ENCODE data around the gene THBS1. TPM values are rescaled to one million over a fixed set of nuclear protein-coding genes. Genes with fewer than 3 reads are reported as not detected.

The THBS1 gene
- polyA plus RNA-seq, 6 donors from 2014 or later, result 0.31 to 2.3 (median 0.88) TPM; not detected in 1

DNA sequence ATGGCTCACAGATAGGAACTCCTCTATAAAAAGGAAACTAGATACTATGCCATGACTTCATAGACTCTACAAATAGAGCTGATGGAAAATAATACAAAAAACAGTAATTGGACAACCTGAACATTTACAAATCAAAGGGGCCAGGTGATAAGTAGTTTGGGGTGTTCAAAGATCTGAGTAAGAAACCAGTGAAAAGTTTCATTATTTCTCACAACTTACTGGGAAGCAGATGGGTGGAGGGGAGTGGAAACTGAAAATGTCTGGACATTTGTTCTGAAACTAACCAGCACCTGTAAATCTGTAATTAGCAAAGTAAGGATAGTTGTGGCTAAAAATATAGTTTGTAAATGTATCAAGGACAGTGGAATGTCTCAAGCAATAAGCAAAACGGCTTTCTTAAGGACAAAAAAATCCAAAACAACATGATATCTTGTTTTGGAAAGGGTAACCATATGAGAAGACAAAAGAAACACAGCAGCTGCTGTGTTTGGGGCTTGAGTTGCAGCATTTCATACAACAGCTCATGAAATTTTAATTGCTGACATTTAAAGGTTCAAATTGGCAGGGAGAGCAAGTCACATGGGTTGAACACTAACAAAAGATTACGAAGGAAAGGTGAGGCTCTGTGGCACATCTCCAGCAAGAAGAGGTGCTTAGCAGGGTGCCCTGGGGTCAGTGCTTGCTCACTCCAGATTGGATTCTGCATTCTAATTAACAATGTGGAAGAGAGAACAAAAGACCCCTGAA, 26.8 kb upstream of the THBS1 start:
- no peaks in the 10 kb centered on the region for H3K9me3 Mint-ChIP-seq
- DNase-seq (no peak), ATAC-seq (ENCODE audit: low read depth in 2 of 2) (no peak)
- no peaks in the 10 kb centered on the region for H3K36me3 Mint-ChIP-seq
- no peak overlapping the region for H3K4me3 Mint-ChIP-seq
- H3K27me3 Mint-ChIP-seq, result peaks cover 0 to 10% (median 5%) of the 10 kb centered on the region in 3 donors
- H3K27ac Mint-ChIP-seq, result no peak overlapping the region
- no peaks in the 10 kb centered on the region for H3K4me1 Mint-ChIP-seq

DNA sequence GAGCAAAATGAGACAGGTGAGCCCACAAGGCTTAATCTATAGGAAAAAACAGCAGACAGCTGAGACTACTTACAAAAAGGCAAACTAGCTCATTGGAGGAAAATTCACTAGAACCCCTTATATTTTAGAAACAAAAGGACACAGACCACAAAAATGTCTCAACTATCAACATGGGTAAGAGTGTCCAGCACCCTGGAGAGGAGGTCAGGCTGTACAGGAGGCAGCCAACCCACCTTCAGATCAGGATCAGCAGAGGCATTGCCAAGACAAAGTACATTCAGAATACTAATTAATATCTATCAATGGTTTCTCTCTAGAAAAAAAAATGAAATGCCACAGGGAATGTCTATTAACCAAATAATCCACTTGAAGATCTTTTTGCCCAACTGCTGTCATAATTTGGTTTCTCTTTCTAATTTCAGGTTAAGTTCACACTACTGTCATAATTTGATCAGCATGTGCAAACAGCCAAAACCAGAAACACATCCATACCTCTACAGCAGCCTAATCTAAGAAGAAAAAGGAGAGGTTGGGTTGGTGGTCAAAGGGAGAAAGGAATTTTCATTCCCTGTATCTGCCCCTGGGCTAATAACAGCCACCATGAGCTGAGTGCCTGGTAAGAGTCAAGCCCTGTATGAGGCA, 26.0 kb upstream of the THBS1 start:
- Mint-ChIP-seq H3K27ac (no peak overlapping the region), H3K4me3 (no peak overlapping the region)

DNA sequence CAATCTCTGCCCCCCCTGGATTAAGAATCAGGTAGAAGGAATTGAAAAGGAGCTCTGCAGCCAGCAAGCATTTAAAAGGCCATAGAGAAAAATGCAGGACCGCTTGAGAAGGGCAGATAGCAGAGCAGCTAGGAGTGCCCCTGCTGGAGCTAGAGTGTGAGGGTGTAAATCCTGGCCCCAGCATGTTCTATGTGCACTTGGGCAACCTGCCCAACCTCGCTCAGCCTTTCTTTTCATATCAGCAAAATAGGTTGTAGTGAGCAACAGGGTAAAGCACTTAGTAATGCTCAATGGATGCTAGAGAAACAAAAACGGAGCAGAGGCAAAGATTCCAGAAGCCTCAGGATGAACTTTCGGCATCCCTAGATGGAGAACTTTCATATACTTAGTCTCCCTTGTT, 25.0 kb upstream of the THBS1 start:
- no peak for DNase-seq
- Mint-ChIP-seq H3K27me3 (peaks cover 0 to 10% (median 3%) of the 10 kb centered on the region in 3 donors), H3K36me3 (no peaks in the 10 kb centered on the region), H3K4me3 (no peak overlapping the region), H3K4me1 (no peaks in the 10 kb centered on the region), H3K27ac (no peak overlapping the region), H3K9me3 (no peaks in the 10 kb centered on the region)
- no peak for ATAC-seq (ENCODE audit: low read depth in 2 of 2)

More for the DNA sequence above, 26.0 kb upstream of the THBS1 start:
- ATAC-seq (ENCODE audit: low read depth in 2 of 2) (no peak), DNase-seq (no peak)
- Mint-ChIP-seq H3K36me3 (no peaks in the 10 kb centered on the region), H3K9me3 (no peaks in the 10 kb centered on the region), H3K4me1 (no peaks in the 10 kb centered on the region), H3K27me3 (peaks cover 0 to 10% (median 5%) of the 10 kb centered on the region in 3 donors)

DNA sequence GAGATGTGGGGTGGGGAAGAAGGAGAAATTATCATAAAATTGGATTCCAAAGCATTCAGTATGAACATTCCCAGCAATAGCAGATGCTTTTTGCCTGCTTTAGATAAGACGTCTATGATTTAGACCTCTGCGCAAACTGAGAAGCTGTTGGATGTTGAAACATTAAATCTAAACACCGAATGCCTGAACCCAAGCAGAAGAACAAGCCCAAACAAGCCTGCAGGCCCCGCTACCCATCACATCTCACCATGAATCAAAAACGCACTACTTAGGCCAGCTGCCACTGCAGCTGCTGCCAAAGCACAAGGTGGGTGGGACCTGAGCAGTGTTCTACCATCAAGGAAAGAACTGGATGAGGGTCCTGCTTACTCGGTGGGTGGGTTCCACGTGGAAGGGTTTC, 24.4 kb upstream of the THBS1 start:
- Mint-ChIP-seq H3K36me3 (no peaks in the 10 kb centered on the region), H3K27ac (no peak overlapping the region), H3K9me3 (no peaks in the 10 kb centered on the region), H3K4me1 (no peaks in the 10 kb centered on the region), H3K27me3 (peaks cover 0 to 10% (median 0%) of the 10 kb centered on the region in 3 donors), H3K4me3 (no peak overlapping the region)
- ATAC-seq (ENCODE audit: low read depth in 2 of 2), result no peak
- DNase-seq, result no peak

DNA sequence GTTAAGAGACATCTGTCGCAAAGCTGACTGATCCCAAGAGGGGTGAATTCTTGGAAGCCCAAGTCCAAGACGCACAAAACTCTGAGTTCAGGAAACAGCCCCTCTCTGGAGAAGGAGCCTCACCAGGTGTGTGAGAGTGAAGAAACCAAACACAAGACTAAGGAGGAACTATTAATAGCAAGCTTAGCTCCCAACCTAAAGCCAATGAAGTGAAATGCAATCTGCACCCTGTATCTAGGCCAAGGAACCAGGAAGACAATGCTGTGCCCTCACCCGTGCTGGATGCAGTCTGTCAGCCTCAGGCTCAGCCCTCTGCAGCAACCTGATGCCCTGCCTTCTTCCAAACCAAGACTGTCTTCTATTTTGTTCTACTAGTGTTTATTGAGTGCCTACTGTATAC, 22.5 kb upstream of the THBS1 start:
- no peaks in the 10 kb centered on the region for H3K4me1 Mint-ChIP-seq
- H3K4me3 Mint-ChIP-seq, result no peak overlapping the region
- no peaks in the 10 kb centered on the region for H3K36me3 Mint-ChIP-seq
- no peak overlapping the region for H3K27ac Mint-ChIP-seq
- no peak for ATAC-seq (ENCODE audit: low read depth in 2 of 2)
- peaks cover 0 to 5% (median 0%) of the 10 kb centered on the region in 3 donors for H3K27me3 Mint-ChIP-seq
- no peaks in the 10 kb centered on the region for H3K9me3 Mint-ChIP-seq
- no peak for DNase-seq

DNA sequence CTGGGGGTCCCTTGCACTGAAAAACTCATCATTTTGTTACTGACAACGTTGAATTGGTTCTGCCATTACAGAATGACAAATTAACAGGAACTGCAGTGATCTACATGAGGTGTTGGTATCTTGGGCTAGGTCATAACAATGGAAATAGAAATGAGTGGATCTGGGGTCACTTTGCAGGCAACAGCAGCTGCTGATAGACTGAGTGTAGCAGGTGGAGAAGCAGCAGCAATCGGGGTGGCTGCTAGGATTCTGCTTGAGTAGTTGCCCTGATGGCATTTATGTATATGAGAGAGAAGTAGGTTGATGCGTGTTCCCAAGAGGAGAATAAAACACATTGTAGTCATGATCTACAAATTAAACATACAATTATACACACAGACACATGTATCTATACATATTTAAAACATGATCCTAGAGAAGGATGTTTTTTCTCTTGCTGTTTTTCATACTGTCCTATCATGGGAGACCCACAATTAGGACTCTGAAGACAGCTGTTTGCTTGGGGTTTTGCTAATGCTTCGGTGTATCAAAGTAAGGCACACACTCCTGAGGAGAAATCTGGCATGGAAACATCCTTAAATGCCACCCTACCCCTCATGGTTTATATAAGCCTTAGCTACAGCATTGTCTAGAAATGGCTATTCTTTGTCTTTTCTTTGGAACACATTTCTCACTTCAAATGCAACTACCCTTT, 15.8 kb upstream of the THBS1 start:
- H3K27ac Mint-ChIP-seq, result no peak overlapping the region
- ATAC-seq (ENCODE audit: low read depth in 2 of 2), result no peak
- H3K27me3 Mint-ChIP-seq, result peaks cover 5 to 13% (median 6%) of the 10 kb centered on the region in 3 donors
- no peak for DNase-seq
- H3K4me1 Mint-ChIP-seq, result no peaks in the 10 kb centered on the region
- no peaks in the 10 kb centered on the region for H3K36me3 Mint-ChIP-seq
- H3K4me3 Mint-ChIP-seq, result no peak overlapping the region
- no peaks in the 10 kb centered on the region for H3K9me3 Mint-ChIP-seq

DNA sequence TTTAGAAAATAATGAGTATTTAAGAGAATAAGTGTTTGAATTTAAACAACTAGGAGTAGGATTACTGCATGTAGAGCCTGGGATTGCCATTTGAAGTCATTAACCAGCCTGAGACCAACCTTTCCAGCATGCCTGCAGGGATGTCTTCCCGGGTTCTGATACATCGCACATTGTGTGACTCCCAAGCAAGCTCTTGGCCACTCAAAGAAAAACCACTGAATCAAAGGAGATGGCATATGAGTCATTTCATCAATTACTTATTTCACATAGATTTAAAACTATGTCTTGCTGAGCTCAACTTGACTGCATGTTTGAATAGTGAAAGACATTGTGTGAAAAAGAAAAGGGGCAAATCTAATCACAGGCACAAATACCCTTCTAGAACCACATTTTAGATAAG, 15.0 kb upstream of the THBS1 start:
- ATAC-seq (ENCODE audit: low read depth in 2 of 2), result no peak
- peaks cover 5 to 19% (median 6%) of the 10 kb centered on the region in 3 donors for H3K27me3 Mint-ChIP-seq
- no peaks in the 10 kb centered on the region for H3K9me3 Mint-ChIP-seq

DNA sequence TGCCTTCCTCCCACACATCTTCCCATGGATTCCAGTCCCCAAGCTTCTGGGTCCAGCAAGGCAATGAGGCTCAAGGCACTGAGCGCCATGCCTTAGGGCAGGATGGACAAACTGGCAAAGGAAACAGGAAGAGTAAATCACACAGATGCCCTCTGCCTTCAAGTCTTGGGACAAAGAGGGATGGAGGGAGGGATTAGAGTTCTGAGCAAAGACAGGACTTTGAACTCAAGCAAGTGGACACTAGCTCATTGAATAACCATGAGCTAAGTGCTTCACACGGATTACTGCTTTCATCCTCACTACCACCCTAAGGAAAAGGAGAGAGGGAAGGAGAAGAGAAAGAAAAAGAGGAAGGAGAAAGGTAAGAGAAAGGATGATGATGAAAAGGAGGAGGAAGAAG, 7.6 kb upstream of the THBS1 start:
- Mint-ChIP-seq H3K4me3 (no peak overlapping the region), H3K9me3 (no peaks in the 10 kb centered on the region), H3K4me1 (no peaks in the 10 kb centered on the region), H3K27ac (no peak overlapping the region), H3K27me3 (peaks cover 27 to 53% (median 29%) of the 10 kb centered on the region in 3 donors), H3K36me3 (no peaks in the 10 kb centered on the region)
- no peak for DNase-seq
- ATAC-seq (ENCODE audit: low read depth in 2 of 2), result no peak

More for the DNA sequence above, 15.0 kb upstream of the THBS1 start:
- H3K27ac Mint-ChIP-seq, result no peak overlapping the region
- no peak for DNase-seq
- no peaks in the 10 kb centered on the region for H3K4me1 Mint-ChIP-seq
- H3K4me3 Mint-ChIP-seq, result no peak overlapping the region
- H3K36me3 Mint-ChIP-seq, result no peaks in the 10 kb centered on the region

DNA sequence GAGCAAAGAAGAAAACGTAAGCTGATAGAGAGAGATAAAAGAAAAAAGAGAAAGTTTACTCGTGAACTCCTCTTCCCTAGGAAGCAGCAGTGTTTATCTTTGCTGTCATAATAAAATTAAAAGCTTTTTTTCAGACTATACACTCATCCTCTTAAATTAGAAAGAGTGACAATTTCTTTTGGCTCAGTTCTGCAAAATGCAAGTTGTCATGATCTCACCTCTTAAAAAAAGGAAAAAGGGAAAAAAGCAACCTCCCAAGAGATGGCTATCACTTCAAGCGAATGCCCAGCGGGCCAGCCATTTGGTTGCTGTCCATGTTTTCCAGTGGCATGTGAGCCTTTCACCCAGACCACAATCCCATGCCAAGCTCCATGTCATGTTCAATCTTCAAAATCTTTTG, 7.0 kb upstream of the THBS1 start:
- Mint-ChIP-seq H3K4me3 (no peak overlapping the region), H3K4me1 (no peaks in the 10 kb centered on the region), H3K36me3 (no peaks in the 10 kb centered on the region), H3K27ac (no peak overlapping the region), H3K9me3 (no peaks in the 10 kb centered on the region), H3K27me3 (peaks cover 31 to 56% (median 32%) of the 10 kb centered on the region in 3 donors)
- no peak for DNase-seq
- ATAC-seq (ENCODE audit: low read depth in 2 of 2), result no peak

DNA sequence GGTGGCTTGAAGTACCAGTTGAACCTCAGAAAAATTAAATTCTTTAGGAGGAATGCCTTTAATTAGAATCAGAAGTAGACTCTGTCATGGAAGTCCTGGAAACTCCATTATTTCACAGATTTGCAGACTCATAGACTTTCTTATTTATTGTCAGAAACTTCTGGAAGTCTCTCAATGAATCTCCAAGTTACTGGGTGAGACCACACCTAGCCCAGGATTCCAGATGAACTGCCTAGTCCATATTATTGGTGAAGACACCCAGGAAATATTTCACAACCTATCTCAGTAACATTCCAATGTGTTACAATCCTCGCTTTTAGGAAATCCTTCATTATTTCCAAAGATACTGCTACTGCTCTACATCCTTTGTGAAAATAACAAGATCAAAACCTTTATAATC, 6.5 kb upstream of the THBS1 start:
- no peak overlapping the region for H3K27ac Mint-ChIP-seq
- H3K36me3 Mint-ChIP-seq, result no peaks in the 10 kb centered on the region
- H3K9me3 Mint-ChIP-seq, result no peaks in the 10 kb centered on the region
- H3K4me1 Mint-ChIP-seq, result peaks cover 0 to 1% (median 0%) of the 10 kb centered on the region in 3 donors
- peaks cover 35 to 61% (median 35%) of the 10 kb centered on the region in 3 donors for H3K27me3 Mint-ChIP-seq
- no peak overlapping the region for H3K4me3 Mint-ChIP-seq
- no peak for DNase-seq
- ATAC-seq (ENCODE audit: low read depth in 2 of 2), result no peak

DNA sequence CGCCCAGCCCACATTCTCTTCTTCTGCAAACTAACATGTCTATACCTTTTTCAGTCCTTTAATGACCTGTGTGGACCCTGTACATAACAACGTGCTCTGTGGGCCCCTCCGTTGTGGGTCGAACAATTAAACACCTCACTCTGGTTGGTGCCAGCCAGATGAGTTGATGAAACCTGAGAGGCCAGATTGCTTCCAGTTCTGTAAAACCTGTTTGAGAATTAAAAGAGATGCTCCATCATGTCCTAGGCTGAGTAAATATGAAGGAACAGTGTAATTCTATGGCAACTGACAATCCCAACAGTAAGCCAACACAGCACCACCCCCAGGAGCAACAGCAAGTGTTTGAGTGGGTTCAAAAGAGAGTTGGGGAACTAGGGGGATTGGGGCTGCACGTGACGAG, 5.7 kb upstream of the THBS1 start:
- no peak for DNase-seq
- ATAC-seq (ENCODE audit: low read depth in 2 of 2), result no peak

DNA sequence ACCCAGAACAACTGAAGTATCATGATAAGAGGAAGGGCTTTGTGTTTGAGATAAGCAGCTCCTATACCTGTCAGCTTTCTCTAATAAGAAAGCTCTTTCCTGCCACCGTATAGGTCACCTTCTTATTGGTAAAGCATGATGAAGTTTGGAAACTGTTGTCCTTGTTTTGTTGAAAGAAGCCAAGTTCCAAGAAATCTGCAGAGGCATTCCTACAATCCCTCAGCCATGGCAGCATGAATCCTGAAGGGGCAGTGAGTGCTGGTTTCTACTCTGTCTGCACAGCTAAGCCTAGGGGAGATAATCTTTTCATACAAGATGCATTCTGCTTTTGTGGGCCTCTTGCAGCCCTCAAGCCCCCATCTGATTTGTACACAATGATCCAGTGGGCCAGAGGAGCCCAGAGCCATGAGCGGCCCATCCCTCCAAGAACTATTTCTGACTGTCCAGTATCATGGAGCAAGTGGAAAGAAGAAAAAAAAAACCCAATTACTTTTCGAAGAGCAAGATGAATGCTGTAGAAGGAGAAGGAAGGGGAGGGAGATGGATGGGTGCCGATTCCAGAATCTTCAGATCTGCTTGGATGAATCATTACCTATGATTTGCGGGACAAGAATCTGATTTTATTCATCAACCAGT, 1.9 kb upstream of the THBS1 start:
- peak overlapping the region in 1 of 6 donors; percentile 8 for H3K27ac Mint-ChIP-seq
- ATAC-seq (ENCODE audit: low read depth in 2 of 2) (no peak), DNase-seq (no peak)
- no peaks in the 10 kb centered on the region for H3K9me3 Mint-ChIP-seq
- peaks cover 11 to 15% (median 15%) of the 10 kb centered on the region in 3 donors for H3K4me1 Mint-ChIP-seq
- H3K27me3 Mint-ChIP-seq, result peaks cover 48 to 76% (median 63%) of the 10 kb centered on the region in 3 donors
- H3K4me3 Mint-ChIP-seq, result peak overlapping the region in 2 of 8 donors; percentile 26 to 31
- H3K36me3 Mint-ChIP-seq, result no peaks in the 10 kb centered on the region

More for the DNA sequence above, 5.7 kb upstream of the THBS1 start:
- peaks cover 38 to 61% (median 43%) of the 10 kb centered on the region in 3 donors for H3K27me3 Mint-ChIP-seq
- H3K4me1 Mint-ChIP-seq, result peaks cover 4 to 7% (median 6%) of the 10 kb centered on the region in 3 donors
- no peaks in the 10 kb centered on the region for H3K36me3 Mint-ChIP-seq
- no peak overlapping the region for H3K4me3 Mint-ChIP-seq
- no peaks in the 10 kb centered on the region for H3K9me3 Mint-ChIP-seq
- no peak overlapping the region for H3K27ac Mint-ChIP-seq

DNA sequence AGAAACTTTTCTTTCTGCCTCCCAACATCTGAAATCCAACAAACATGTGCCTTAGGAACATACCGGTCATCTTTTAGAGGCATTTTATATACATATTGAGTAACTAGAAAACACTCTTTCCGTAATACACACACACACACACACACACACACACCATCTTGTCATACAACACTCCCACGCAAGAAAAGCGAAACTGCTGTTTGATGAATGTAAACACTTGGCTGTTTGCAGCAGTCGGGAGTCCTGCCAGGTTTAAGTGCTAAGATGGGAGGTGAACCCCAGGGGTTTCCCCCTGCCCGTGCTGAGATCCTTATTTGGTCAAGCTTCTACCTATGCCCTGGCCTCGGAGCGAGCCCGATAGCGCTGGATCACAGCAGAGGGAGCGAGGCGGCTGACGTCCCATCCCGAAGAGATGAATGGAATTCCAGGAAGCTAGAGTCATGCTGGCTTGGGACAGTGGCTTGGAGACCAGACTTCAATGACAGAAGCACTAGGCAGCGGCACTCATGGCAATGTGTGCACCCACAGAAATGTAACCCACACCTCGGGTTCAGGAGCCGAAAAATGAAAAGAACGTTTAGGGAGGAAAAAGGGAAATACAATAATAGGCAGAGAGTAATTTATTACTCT, 1.3 kb upstream of the THBS1 start:
- peaks cover 11 to 15% (median 15%) of the 10 kb centered on the region in 3 donors for H3K4me1 Mint-ChIP-seq
- H3K27me3 Mint-ChIP-seq, result peaks cover 55 to 78% (median 65%) of the 10 kb centered on the region in 3 donors
- no peak for DNase-seq
- ATAC-seq (ENCODE audit: low read depth in 2 of 2), result no peak
- no peak overlapping the region for H3K27ac Mint-ChIP-seq
- no peaks in the 10 kb centered on the region for H3K9me3 Mint-ChIP-seq
- H3K4me3 Mint-ChIP-seq, result peak overlapping the region in 7 of 8 donors; percentile 1 to 74 (median 64)
- no peaks in the 10 kb centered on the region for H3K36me3 Mint-ChIP-seq

All from naive B cell (primary cell).